Measurements from ENCODE around the gene SLC8A1.
A peak's percentile ranks its signal among the peaks of the same experiment; 100 is the strongest.

SLC8A1 gene

GRCh38 chr2:40341198-40341597 is 110.7 kb downstream of the SLC8A1 start:
- TF ChIP-seq CTCF (IDR thresholded peaks at IDR 0.05), result no peak
- no peak for DNase-seq (ENCODE audit: low spot score)
- no peak overlapping the region for H3K27ac ChIP-seq
- H3K4me3 ChIP-seq, result no peak overlapping the region

DNA sequence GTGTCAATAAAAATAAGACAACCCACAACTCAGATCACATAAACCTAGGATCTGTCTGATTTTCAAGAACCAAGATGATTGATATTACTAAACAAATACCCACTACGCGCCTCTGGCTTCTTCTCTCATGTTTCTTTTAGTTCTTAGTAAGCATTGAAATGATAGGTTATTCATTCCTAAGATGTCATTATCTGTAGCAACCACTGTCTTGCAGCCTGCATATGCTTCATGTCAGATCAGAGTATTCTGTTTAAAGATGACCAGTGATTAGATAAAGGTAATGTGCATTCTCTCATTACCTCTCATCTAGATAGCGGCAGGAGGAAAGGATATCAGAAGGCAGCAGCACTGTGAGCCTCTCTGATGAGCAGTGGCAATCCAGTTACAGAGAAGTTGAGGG is 112.9 kb downstream of the SLC8A1 start:
- H3K27ac ChIP-seq, result no peak overlapping the region
- no peak for DNase-seq (ENCODE audit: low spot score)
- no peak for TF ChIP-seq CTCF (IDR thresholded peaks at IDR 0.05)

DNA sequence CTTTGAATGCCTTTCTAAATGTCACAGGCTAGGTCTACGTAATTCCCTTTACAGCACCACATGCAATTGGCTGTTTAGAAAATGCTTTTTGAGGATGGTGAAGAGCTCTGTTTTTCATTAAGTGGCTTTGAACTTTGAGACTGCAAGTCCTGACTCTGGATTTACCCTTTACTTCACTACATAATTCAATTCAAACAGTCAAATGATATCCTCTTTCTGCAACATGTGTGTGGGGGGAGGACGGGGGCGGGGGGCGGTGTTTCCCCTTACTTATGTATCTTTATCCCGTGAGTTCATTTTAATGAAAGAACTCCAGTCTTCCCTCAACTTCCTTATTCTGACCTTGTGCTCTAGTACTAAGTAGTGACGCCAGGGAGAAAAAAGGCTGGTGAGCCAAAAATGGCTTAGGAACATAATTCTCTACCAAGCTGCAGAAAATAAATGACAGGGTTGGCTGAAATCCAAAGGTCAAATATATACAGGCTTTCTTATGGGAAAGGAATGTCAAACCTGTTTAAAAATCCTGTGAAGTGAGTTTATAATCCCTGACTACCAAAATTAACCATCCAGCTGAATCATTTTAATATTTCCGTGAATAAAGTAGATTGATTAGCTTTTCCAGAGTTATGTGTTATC is 119.6 kb downstream of the SLC8A1 start:
- H3K27ac ChIP-seq, result peak overlapping the region in 1 of 2 donors; percentile 18
- DNase-seq (ENCODE audit: low spot score), result no peak
- no peak overlapping the region for H3K4me3 ChIP-seq
- no peak for TF ChIP-seq CTCF (IDR thresholded peaks at IDR 0.05)

More for the DNA sequence above, 112.9 kb downstream of the SLC8A1 start:
- no peak overlapping the region for H3K4me3 ChIP-seq

DNA sequence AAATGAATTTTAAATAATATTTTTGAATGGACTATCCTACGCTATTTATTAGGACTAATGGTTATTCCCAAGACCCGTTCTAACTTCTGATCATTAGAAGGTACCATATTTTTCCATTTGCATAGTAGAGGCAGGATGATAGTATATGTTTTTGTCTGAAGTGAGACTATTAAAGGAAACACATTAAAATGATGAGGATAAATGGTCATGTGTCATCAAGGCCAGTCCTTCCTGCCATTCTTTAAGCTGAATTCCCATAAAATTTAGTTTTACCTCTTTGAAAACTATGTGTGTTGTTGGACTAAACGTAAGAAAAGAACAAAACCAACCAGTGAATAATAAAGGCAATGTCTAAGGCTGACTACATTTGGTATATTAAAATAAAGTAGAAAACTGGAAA is 121.8 kb downstream of the SLC8A1 start:
- H3K27ac ChIP-seq, result peak overlapping the region in 1 of 2 donors; percentile 27
- H3K4me3 ChIP-seq, result no peak overlapping the region
- DNase-seq (ENCODE audit: low spot score), result no peak
- no peak for TF ChIP-seq CTCF (IDR thresholded peaks at IDR 0.05)

DNA sequence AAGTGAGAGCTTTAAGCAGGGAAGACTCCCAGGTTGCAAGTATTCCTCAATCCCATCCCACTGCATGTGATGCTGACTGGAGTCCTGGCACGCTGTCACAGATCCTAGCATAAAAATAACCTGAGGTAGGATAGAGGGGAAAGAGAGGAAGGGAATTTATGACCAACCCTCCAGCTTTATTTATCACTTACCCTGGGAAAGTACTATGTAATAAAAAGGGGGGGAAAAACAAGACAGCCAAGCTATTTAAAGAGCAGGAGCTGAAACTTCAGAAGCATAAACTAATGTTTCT is 122.2 kb downstream of the SLC8A1 start:
- Histone ChIP-seq H3K27ac (peak overlapping the region; percentile 27 to 35), H3K4me3 (no peak overlapping the region)
- TF ChIP-seq CTCF (IDR thresholded peaks at IDR 0.05), result no peak
- DNase-seq (ENCODE audit: low spot score), result no peak

DNA sequence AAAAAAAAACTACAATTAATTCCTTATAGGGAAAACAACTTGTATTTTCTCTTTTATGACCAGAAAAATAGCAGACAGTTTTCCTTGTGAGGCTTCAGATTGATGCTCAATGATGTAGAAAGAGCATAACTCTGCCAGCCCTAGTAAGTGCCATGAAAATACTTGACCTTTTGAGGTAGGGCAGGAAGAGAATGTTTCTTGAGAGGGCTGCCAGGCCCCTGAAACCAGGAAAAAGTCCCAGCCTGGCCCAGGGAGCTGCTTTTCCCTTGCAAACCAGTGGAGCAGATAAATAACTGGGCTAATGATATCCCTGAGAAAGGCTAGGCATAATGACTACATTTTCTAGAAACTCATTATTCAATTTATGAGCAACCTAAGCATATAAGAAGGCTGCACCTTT is 126.8 kb downstream of the SLC8A1 start:
- no peak for DNase-seq (ENCODE audit: low spot score)
- H3K4me3 ChIP-seq, result no peak overlapping the region
- no peak for TF ChIP-seq CTCF (IDR thresholded peaks at IDR 0.05)
- no peak overlapping the region for H3K27ac ChIP-seq

GRCh38 chr2:40324656-40325055 is 127.2 kb downstream of the SLC8A1 start:
- Histone ChIP-seq H3K4me3 (no peak overlapping the region), H3K27ac (peak overlapping the region in 1 of 2 donors; percentile 20)
- DNase-seq (ENCODE audit: low spot score), result no peak
- no peak for TF ChIP-seq CTCF (IDR thresholded peaks at IDR 0.05)

Data from coronary artery (tissue), 2 donors.